ENCODE results near the gene RPL11.

- TF ChIP-seq CTCF (conservative IDR thresholded peaks at IDR 0.05; ENCODE audit: low read depth, low read length) (no peak), EZH2 (IDR thresholded peaks at IDR 0.05; ENCODE audit: low read length, unreplicated experiment) (no peak)
Measured at GRCh38 chr1:23673086-23673813, 18.4 kb upstream of the RPL11 start.

Measured in PC-3 (cell line).